Pancreas (tissue), 10 donors: ENCODE measurements around the gene PLB1. TPM values are rescaled to one million over a fixed set of nuclear protein-coding genes. Genes with fewer than 3 reads are reported as not detected.
A peak's percentile ranks its signal among the peaks of the same experiment; 100 is the strongest.

Source experiments
- ATAC-seq, 4 donors: fragments of 200-7000 bp; cut with Tn5 transposase; one replicate each; pipeline versions ENCODE4 v1.8.0 to v1.9.1; 2020; ENCODE audit warnings: mild to moderate bottlenecking in 4 of 4, moderate library complexity in 4 of 4
- DNase-seq, 6 donors: peaks; one replicate each; pipeline ENCODE4 v3.0.0-alpha.2; 2020
- FAIRE-seq: peaks from 2 replicates; lab custom pipeline; 2012; peaks lifted over from hg19 to GRCh38; lab: Jason Lieb, UNC
- H3K27ac ChIP-seq, 4 donors: fragments of 200-600 bp; sonication (generic); 1 replicate in 3 of 4; 2 replicates in 1 of 4; pipeline versions ENCODE4 v1.5.0 to v1.8.0; 2020
- H3K27me3 ChIP-seq, 4 donors: fragments of 200-600 bp; one replicate each; pipeline ENCODE4 v1.8.0; 2021
- H3K36me3 ChIP-seq, 3 donors: fragments of 200-600 bp; sonication (generic) in 1 of 3; one replicate each; pipeline versions ENCODE4 v1.5.0 to v1.8.0; 2020 to 2021
- H3K4me1 ChIP-seq, 3 donors: fragments of 200-600 bp; one replicate each; pipeline ENCODE4 v1.8.0; 2021
- H3K4me3 ChIP-seq, 4 donors: fragments of 200-600 bp; sonication (generic) in 2 of 4; one replicate each; pipeline versions ENCODE4 v1.5.0 to v1.8.0; 2020 to 2021
- H3K9me3 ChIP-seq, 4 donors: fragments of 200-600 bp; one replicate each; pipeline ENCODE4 v1.8.0; 2021
- WGBS, 2 donors: extraction: QIAGEN DNeasy Blood & Tissue Kit; methylation state at CpG; one replicate each; pipeline ENCODE4 v1.1.7; 2013; 5-methylcytosine and 5-hydroxymethylcytosine counted together
- intact Hi-C, 3 donors: fragments of 100-400 bp; cut with DNase I; formaldehyde crosslinking; loops; one replicate each; pipeline versions ENCODE4 v1.11.1 to v1.14.2; 2022
- polyA plus RNA-seq, 2 donors: library from polyadenylated mRNA; stranded (reverse); fragments of 200-250 nt; gene quantifications; one replicate each; pipeline ENCODE4 v1.2.3, GENCODE V29; 2013
- total RNA-seq, 6 donors: library from RNA; stranded (reverse); fragmentation: NEBNext Ultra II Directional in 4 of 6; extraction: Animal tissue kit (Norgen Biotek cat#: 25700) in 4 of 6; gene quantifications; one replicate each; pipeline versions ENCODE4 v1.2.1 to v1.2.4, GENCODE V29; 2021 to 2023
- TF ChIP-seq, protein P1 (sequence below), 4 donors: fragments of 200-600 bp; sonication (generic) in 3 of 4; IDR thresholded peaks; one replicate each; pipeline versions ENCODE4 v1.5.0 to v1.8.0; 2021; ENCODE audit warnings: antibody characterized with exemption in 4 of 4
- donor health status: healthy with polysubstance abuse.
- donor health status: DM: no; HTN: no; CAD: no; lungs with moderate emphysema.
- donor health status: DM: no; HTN: no; CAD: no.
- donor health status: control.
- donor health status: control.
- donor health status: Bipolar disorder and iron deficiency.
- donor health status: DM: yes; HTN: yes; CAD: no.
- donor health status: DM: no; HTN: no; CAD: no.
- donor health status: DM: no; HTN: no; CAD: no.
- donor health status: DM: yes; HTN: yes; CAD: no.

PLB1 gene
- total and polyA plus RNA-seq, 8 donors, result 0.16 to 2.4 (median 0.93) TPM

GRCh38 chr2:28637066-28638047 is 141.5 kb downstream of the PLB1 start:
- H3K4me1 ChIP-seq, result peaks cover 0 to 10% (median 3%) of the 10 kb centered on the region in 3 donors
- no peak overlapping the region for H3K4me3 ChIP-seq
- no peaks in the 10 kb centered on the region for H3K27me3 ChIP-seq
- TF ChIP-seq, protein P1, sequence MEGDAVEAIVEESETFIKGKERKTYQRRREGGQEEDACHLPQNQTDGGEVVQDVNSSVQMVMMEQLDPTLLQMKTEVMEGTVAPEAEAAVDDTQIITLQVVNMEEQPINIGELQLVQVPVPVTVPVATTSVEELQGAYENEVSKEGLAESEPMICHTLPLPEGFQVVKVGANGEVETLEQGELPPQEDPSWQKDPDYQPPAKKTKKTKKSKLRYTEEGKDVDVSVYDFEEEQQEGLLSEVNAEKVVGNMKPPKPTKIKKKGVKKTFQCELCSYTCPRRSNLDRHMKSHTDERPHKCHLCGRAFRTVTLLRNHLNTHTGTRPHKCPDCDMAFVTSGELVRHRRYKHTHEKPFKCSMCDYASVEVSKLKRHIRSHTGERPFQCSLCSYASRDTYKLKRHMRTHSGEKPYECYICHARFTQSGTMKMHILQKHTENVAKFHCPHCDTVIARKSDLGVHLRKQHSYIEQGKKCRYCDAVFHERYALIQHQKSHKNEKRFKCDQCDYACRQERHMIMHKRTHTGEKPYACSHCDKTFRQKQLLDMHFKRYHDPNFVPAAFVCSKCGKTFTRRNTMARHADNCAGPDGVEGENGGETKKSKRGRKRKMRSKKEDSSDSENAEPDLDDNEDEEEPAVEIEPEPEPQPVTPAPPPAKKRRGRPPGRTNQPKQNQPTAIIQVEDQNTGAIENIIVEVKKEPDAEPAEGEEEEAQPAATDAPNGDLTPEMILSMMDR (IDR thresholded peaks at IDR 0.05), result no peak
- DNase-seq (no peak), ATAC-seq (no peak), FAIRE-seq (no peak)
- H3K9me3 ChIP-seq, result no peaks in the 10 kb centered on the region
- peak overlapping the region in 1 of 4 donors; percentile 81 for H3K27ac ChIP-seq
- intact Hi-C loops, result no loop called here
- no peaks in the 10 kb centered on the region for H3K36me3 ChIP-seq
- 94 to 96% methylated on average over 12 of the region's 12 CpGs for WGBS, 2 donors

- H3K4me3 ChIP-seq, result no peak overlapping the region
- no peaks in the 10 kb centered on the region for H3K27me3 ChIP-seq
- FAIRE-seq, result no peak
- 84 to 87% methylated on average over 2 of the region's 2 CpGs for WGBS, 2 donors
- intact Hi-C loops, result no loop called here
- no peak for ATAC-seq
- TF ChIP-seq, protein P1 (IDR thresholded peaks at IDR 0.05), result no peak
- H3K36me3 ChIP-seq, result no peaks in the 10 kb centered on the region
- peaks cover 0 to 10% (median 3%) of the 10 kb centered on the region in 3 donors for H3K4me1 ChIP-seq
- DNase-seq, result no peak
- no peak overlapping the region for H3K27ac ChIP-seq
- H3K9me3 ChIP-seq, result no peaks in the 10 kb centered on the region
Observed at GRCh38 chr2:28638102-28638501, 142.2 kb downstream of the PLB1 start.

GRCh38 chr2:28639092-28639691 is 143.3 kb downstream of the PLB1 start:
- no peak for ATAC-seq
- Histone ChIP-seq H3K4me1 (peaks cover 0 to 12% (median 0%) of the 10 kb centered on the region in 3 donors), H3K4me3 (no peak overlapping the region), H3K9me3 (no peaks in the 10 kb centered on the region), H3K27ac (peak overlapping the region in 2 of 4 donors; percentile 56 to 61), H3K27me3 (no peaks in the 10 kb centered on the region), H3K36me3 (no peaks in the 10 kb centered on the region)
- DNase-seq, result no peak
- FAIRE-seq, result no peak
- TF ChIP-seq, protein P1 (IDR thresholded peaks at IDR 0.05), result no peak
- 82 to 83% methylated on average over 8 of the region's 8 CpGs for WGBS, 2 donors
- intact Hi-C loops, result no loop called here

DNA sequence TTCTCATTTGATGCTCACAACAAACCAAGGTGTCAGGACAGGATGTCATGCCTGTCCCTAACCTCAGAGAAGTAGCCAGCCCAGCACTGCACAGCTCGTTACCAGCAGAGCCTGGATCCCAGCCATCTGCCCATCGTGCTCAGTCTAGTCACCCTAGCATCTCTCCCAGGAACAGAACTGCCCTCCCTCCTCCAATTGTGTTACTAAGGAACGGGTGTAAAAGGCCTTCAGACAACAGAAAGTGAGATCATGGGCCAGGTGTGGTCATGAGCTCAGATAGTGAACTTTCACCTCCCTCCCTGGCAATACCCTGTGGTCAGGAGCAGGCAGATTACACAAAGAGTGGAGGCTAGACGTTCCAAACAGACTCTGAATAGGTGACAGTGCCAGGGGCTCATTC is 144.0 kb downstream of the PLB1 start:
- Histone ChIP-seq H3K9me3 (no peaks in the 10 kb centered on the region), H3K27me3 (no peaks in the 10 kb centered on the region), H3K36me3 (no peaks in the 10 kb centered on the region), H3K4me3 (no peak overlapping the region), H3K4me1 (peaks cover 0 to 6% (median 0%) of the 10 kb centered on the region in 3 donors), H3K27ac (peak overlapping the region in 2 of 4 donors; percentile 56 to 61)
- WGBS, 2 donors, result 22 to 32% methylated on average over 4 of the region's 4 CpGs
- DNase-seq, result peak in 1 of 6 donors; percentile 58
- ATAC-seq, result peak; percentile 32 to 71 (median 65)
- TF ChIP-seq, protein P1 (IDR thresholded peaks at IDR 0.05), result no peak
- FAIRE-seq, result no peak
- intact Hi-C loops, result no loop called here
